ENCODE measurements around the gene RHOC.

RHOC gene

DNA sequence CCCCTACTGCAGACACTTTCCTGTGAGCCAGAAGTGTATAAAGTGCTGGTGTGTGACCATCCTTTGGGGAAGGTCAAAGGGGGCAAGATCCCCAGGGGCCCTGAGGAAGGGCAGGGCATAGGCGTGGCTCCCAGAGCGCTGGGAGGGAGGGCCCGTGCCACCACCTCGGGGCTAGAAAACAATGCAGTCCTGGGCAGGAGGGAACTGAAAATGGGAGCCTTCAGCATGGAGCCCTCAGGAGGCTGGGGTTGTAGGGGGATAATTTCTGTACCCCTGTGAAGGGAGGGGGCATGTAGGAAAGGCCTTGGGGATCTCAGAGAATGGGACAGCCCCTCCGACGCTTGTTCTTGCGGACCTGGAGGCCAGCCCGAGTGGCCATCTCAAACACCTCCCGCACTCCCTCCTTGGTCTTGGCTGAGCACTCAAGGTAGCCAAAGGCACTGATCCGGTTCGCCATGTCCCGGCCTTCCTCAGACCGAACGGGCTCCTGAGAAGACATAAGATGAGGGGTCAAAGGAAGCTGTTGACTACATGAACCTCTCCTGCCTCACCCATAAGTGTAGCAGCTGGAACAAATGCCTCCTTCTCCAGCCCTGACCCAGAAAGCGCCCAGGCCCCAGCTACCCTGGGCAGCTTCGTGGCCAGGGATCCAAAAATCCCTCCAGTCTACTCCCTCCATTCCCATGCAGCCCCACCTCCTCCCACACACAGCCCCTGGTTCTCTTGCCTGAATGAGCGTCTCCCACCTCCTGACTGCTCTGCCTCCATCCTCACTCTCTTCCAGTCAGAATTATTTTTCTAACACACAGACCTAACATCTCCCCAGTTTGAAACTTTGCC, 5.5 kb downstream of the RHOC start:
- ATAC-seq (ENCODE audit: low read depth) (peak; percentile 13), DNase-seq (ENCODE audit: low spot score in 2 of 2) (no peak)
- H3K9me3 Mint-ChIP-seq, result no peaks in the 10 kb centered on the region
- H3K36me3 Mint-ChIP-seq, result no peaks in the 10 kb centered on the region
- H3K4me3 Mint-ChIP-seq, result peak overlapping the region; percentile 59
- peak overlapping the region; percentile 89 for H3K27ac Mint-ChIP-seq
- peaks cover 53% of the 10 kb centered on the region for H3K4me1 Mint-ChIP-seq
- no peaks in the 10 kb centered on the region for H3K27me3 Mint-ChIP-seq

DNA sequence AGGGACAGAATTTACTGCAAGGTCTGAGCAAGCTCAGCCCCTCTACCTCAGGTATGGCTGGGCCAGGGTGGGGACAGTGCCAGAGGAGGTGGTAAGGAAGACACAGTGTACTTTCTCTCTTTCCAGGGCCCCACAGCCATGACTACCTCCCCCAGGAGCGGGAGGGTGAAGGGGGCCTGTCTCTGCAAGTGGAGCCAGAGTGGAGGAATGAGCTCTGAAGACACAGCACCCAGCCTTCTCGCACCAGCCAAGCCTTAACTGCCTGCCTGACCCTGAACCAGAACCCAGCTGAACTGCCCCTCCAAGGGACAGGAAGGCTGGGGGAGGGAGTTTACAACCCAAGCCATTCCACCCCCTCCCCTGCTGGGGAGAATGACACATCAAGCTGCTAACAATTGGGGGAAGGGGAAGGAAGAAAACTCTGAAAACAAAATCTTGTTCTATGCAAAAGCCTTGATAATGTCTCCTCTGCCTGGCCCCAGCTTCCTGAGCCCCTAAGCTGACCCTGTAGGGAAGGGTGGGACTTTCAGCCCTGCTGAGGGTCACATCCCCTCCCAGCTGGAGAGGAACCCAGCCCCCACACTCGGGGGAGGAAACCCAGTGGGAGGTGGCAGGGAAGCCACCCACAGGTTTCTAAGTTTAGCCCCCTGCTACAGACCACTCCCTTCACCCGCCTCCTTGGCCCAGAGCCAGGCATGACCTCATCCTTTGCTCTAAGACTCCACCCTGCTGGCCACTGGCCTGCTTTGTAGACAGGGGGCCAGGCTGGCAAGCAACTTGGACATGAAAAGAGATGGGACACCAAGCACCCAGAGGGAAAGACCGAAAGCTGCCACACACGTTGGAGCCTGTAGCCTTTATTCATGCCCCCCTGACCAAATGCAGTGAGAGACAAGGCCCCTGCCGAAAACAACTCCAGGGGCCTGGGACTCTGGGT, 6.4 kb downstream of the RHOC start:
- no peaks in the 10 kb centered on the region for H3K27me3 Mint-ChIP-seq
- no peaks in the 10 kb centered on the region for H3K9me3 Mint-ChIP-seq
- no peaks in the 10 kb centered on the region for H3K36me3 Mint-ChIP-seq
- peaks cover 47% of the 10 kb centered on the region for H3K4me1 Mint-ChIP-seq
- peak; percentile 79 for ATAC-seq (ENCODE audit: low read depth)
- DNase-seq (ENCODE audit: low spot score in 2 of 2), result peak; percentile 64 to 74
- H3K27ac Mint-ChIP-seq, result peak overlapping the region; percentile 89
- H3K4me3 Mint-ChIP-seq, result peak overlapping the region; percentile 59

DNA sequence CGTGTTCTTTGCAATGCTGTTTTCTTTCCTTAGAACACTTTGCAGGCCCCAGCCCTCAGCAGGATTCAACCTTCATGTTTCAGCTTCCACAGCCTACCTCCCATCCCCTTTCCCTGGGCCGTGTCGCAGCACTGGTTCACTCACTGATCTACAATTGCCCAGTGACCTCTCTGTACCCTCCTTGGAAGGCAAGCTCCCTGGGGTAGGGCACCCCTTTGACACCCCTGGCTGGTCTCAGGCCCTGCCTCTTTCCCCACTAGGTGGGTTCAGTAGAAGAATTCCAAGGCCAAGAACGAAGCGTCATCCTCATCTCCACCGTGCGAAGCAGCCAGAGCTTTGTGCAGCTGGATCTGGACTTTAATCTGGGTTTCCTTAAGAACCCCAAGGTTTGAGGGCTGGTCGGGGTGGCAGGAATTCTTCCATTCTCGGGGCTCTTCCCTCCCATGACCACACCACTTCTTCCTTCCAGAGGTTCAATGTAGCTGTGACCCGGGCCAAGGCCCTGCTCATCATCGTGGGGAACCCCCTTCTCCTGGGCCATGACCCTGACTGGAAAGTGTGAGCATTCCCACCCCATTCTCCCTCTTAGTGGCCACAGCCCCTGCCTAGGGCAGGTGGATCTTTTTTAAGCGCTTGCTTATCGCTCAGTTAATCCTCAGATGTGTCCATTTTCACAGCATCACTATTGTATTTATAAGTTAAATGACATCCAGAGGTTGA, 7.3 kb downstream of the RHOC start:
- H3K27me3 Mint-ChIP-seq, result no peaks in the 10 kb centered on the region
- H3K4me1 Mint-ChIP-seq, result peaks cover 38% of the 10 kb centered on the region
- no peaks in the 10 kb centered on the region for H3K9me3 Mint-ChIP-seq
- ATAC-seq (ENCODE audit: low read depth) (no peak), DNase-seq (ENCODE audit: low spot score in 2 of 2) (no peak)
- no peaks in the 10 kb centered on the region for H3K36me3 Mint-ChIP-seq
- peak overlapping the region; percentile 89 for H3K27ac Mint-ChIP-seq
- H3K4me3 Mint-ChIP-seq, result no peak overlapping the region

DNA sequence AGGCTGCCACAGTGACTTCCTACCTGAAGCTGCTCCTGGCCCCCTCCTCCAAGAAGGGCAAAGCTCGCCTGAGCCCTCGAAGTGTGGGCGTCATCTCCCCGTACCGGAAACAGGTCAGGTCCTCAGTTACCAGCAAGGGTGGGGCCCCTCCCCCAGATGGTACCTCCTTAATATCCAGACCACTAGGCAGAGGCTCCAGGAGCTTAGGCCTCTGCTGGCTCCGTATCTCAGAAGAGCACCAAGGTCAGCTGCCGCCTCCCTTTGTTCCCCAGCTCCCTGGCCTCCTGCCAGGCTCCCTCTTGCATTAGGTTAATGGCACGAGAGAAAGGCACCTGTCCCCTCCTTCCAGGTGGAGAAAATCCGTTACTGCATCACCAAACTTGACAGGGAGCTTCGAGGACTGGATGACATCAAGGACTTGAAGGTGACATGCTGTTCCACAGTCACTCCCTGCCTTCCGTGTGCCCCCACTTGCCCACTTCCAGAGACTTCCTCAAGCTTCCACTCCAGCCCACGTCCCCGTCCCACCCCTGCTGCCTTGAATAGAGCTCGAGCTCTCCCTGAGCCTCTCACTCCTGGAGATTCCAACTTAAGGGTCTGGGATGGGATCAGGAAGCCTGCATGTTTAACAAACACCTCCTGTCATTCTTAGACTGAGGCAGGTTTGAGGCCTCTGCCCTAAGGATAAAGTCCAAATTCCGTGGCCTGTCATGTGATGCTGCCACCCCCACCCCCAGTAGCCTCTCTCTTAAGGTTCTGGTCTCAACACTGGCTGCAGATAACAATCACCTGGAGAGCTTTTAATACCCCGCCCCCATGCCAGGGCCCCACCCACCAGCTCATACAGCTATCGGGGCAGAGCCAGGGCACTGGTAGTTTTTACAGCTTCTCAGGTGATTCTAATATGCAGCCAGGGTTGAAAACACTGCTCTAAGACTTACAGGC, 8.3 kb downstream of the RHOC start:
- no peak for ATAC-seq (ENCODE audit: low read depth)
- Mint-ChIP-seq H3K27ac (peak overlapping the region; percentile 89), H3K4me1 (peaks cover 38% of the 10 kb centered on the region), H3K4me3 (no peak overlapping the region), H3K36me3 (no peaks in the 10 kb centered on the region), H3K27me3 (no peaks in the 10 kb centered on the region), H3K9me3 (no peaks in the 10 kb centered on the region)
- no peak for DNase-seq (ENCODE audit: low spot score in 2 of 2)

DNA sequence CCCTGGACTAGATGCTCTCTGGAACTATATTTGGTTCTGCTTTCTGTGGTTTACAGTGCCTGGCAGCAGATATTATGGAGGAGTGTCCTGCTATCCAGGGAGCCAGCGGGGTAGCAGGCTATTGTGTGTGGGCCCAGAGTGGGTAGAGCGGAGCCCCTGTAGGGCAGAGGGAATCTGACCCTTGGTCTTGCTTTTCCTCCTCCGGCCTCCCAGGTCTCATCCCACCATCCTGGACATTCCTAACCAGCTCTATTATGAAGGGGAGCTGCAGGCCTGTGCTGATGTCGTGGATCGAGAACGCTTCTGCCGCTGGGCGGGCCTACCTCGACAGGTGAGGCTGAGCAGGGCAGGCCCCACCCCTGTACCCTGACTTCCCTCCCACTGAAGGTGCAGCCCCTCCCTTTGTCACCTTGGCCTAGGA, 9.1 kb downstream of the RHOC start:
- DNase-seq (ENCODE audit: low spot score in 2 of 2) (no peak), ATAC-seq (ENCODE audit: low read depth) (no peak)
- Mint-ChIP-seq H3K4me3 (no peak overlapping the region), H3K9me3 (no peaks in the 10 kb centered on the region), H3K27ac (no peak overlapping the region), H3K27me3 (no peaks in the 10 kb centered on the region), H3K36me3 (peaks cover under 1% of the 10 kb centered on the region), H3K4me1 (peaks cover 38% of the 10 kb centered on the region)

DNA sequence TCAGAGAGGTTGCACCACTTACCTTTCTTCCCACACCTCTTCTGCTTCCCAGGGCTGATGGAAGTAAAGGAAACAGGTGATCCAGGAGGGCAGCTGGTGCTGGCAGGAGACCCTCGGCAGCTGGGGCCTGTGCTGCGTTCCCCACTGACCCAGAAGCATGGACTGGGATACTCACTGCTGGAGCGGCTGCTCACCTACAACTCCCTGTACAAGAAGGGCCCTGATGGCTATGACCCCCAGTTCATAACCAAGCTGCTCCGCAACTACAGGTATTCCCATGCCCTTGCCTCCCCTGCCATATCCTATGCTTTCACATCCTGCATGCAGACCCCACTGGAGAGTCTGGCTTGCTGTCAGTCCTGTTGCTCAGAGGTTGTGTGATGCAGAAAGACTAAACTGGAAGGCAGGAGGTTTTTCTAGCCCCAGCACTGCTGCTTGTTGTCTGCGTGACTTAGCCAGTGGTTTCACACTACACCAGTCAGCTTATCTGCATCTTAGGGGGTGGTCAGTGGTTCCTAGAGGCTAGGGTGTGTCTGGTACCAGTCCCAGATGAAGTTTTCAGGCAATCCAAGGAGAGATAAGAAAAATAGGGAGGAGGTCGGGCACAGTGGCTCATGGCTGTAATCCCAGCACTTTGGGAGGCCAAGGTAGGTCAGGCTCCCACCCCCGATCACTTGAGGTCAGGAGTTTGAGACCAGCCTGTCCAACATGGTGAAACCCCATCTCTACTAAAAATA, 10.2 kb downstream of the RHOC start:
- no peaks in the 10 kb centered on the region for H3K27me3 Mint-ChIP-seq
- ATAC-seq (ENCODE audit: low read depth) (no peak), DNase-seq (ENCODE audit: low spot score in 2 of 2) (no peak)
- H3K4me1 Mint-ChIP-seq, result peaks cover 30% of the 10 kb centered on the region
- no peaks in the 10 kb centered on the region for H3K9me3 Mint-ChIP-seq
- no peak overlapping the region for H3K27ac Mint-ChIP-seq
- H3K36me3 Mint-ChIP-seq, result peaks cover 3% of the 10 kb centered on the region
- H3K4me3 Mint-ChIP-seq, result no peak overlapping the region

DNA sequence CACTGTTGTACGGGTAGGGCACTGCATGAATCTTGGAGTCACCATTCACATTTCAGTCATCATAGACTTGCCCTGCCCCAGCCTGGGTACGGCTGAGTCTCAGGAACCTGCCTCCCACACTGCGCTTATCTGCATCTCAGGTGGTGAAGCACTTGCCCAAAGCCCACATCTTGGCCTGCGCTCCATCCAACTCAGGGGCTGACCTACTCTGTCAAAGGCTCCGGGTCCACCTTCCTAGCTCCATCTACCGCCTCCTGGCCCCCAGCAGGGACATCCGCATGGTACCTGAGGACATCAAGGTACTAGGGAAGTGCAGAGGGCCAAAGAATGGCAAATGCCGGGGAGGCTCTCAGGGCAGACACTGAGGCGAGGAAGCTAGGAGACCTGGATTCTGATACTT, 11.7 kb downstream of the RHOC start:
- H3K9me3 Mint-ChIP-seq, result no peaks in the 10 kb centered on the region
- no peak overlapping the region for H3K4me3 Mint-ChIP-seq
- H3K4me1 Mint-ChIP-seq, result peaks cover 17% of the 10 kb centered on the region
- peaks cover 6% of the 10 kb centered on the region for H3K36me3 Mint-ChIP-seq
- DNase-seq (ENCODE audit: low spot score in 2 of 2) (no peak), ATAC-seq (ENCODE audit: low read depth) (no peak)
- no peak overlapping the region for H3K27ac Mint-ChIP-seq
- H3K27me3 Mint-ChIP-seq, result no peaks in the 10 kb centered on the region

DNA sequence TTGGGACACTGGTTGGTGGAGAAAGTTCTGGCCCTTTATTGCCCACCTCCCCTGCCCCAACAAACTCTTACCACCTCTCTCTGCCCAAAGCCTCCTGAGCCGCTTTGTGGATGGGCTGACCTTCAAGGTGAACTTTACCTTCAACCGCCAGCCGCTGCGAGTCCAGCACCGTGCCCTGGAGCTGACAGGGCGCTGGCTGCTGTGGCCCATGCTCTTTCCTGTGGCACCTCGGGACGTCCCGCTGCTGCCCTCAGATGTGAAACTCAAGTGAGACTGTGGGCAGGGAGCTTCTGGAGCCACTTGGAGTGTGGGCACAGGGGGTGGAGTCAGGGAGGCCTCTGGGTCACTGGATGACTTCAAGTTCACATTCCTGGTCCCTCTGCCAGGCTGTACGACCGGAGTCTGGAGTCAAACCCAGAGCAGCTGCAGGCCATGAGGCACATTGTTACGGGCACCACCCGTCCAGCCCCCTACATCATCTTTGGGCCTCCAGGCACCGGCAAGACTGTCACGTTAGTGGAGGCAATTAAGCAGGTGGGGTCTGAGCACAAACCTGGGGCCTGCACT, 12.5 kb downstream of the RHOC start:
- Mint-ChIP-seq H3K27ac (no peak overlapping the region), H3K27me3 (no peaks in the 10 kb centered on the region)
- no peak for ATAC-seq (ENCODE audit: low read depth)

DNA sequence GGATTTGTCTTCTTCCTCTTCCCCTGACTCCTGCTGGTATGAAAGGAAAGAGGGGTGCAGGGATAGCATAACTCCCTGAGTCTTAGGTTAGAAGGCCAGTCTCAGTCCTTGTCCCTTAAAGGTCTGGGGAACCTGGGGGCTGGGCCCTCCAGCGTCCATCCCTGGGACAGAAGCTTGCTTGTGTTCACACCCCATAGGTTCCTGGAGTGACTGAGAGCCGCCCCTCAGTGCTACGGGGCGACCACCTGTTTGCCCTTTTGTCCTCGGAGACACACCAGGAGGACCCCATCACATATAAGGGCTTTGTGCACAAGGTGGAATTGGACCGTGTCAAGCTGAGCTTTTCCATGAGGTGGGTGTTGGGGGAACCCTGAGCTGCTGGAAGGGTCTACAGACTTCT, 13.1 kb downstream of the RHOC start:
- H3K9me3 Mint-ChIP-seq, result no peaks in the 10 kb centered on the region
- no peak overlapping the region for H3K4me3 Mint-ChIP-seq
- H3K27me3 Mint-ChIP-seq, result no peaks in the 10 kb centered on the region
- peaks cover 3% of the 10 kb centered on the region for H3K4me1 Mint-ChIP-seq
- no peak overlapping the region for H3K27ac Mint-ChIP-seq
- no peak for DNase-seq (ENCODE audit: low spot score in 2 of 2)
- no peak for ATAC-seq (ENCODE audit: low read depth)
- H3K36me3 Mint-ChIP-seq, result peaks cover 8% of the 10 kb centered on the region

More for the DNA sequence above, 12.5 kb downstream of the RHOC start:
- no peak overlapping the region for H3K4me3 Mint-ChIP-seq
- peaks cover 6% of the 10 kb centered on the region for H3K36me3 Mint-ChIP-seq
- no peaks in the 10 kb centered on the region for H3K9me3 Mint-ChIP-seq
- no peak for DNase-seq (ENCODE audit: low spot score in 2 of 2)
- H3K4me1 Mint-ChIP-seq, result peaks cover 9% of the 10 kb centered on the region

DNA sequence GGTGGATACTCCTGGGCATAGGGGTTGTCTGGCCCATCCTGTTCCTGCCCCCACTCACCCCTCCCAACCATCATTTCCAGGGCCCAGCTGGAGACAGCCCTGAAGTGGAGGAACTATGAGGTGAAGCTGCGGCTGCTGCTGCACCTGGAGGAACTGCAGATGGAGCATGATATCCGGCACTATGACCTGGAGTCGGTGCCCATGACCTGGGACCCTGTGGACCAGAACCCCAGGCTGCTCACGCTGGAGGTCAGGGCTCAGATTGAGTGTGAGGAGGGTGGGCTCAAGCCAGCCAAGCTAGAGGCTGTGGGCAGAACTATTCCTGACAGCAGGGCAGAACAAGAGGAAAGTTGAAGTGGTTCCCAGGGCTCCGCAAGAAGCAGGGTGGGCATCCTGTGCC, 14.2 kb downstream of the RHOC start:
- no peaks in the 10 kb centered on the region for H3K9me3 Mint-ChIP-seq
- no peaks in the 10 kb centered on the region for H3K4me1 Mint-ChIP-seq
- H3K27me3 Mint-ChIP-seq, result no peaks in the 10 kb centered on the region
- no peak overlapping the region for H3K27ac Mint-ChIP-seq
- no peak for DNase-seq (ENCODE audit: low spot score in 2 of 2)
- no peak overlapping the region for H3K4me3 Mint-ChIP-seq
- H3K36me3 Mint-ChIP-seq, result peaks cover 9% of the 10 kb centered on the region
- ATAC-seq (ENCODE audit: low read depth), result no peak

DNA sequence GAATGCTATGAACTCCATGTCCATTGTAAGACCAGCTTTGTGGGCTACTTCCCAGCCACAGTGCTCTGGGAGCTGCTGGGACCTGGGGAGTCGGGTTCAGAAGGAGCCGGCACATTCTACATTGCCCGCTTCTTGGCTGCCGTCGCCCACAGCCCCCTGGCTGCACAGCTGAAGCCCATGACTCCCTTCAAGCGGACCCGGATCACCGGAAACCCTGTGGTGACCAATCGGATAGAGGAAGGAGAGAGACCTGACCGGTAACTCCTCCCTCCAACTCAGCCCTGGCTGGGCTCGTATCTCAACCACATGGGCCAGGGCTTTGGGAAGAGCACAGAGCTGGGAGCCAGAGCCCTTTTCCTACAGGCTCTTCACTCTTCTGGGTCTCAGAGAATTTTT, 17.1 kb downstream of the RHOC start:
- peaks cover 8% of the 10 kb centered on the region for H3K4me1 Mint-ChIP-seq
- peaks cover 9% of the 10 kb centered on the region for H3K36me3 Mint-ChIP-seq
- H3K27me3 Mint-ChIP-seq, result no peaks in the 10 kb centered on the region
- ATAC-seq (ENCODE audit: low read depth) (no peak), DNase-seq (ENCODE audit: low spot score in 2 of 2) (no peak)
- H3K27ac Mint-ChIP-seq, result no peak overlapping the region
- no peak overlapping the region for H3K4me3 Mint-ChIP-seq
- H3K9me3 Mint-ChIP-seq, result no peaks in the 10 kb centered on the region

DNA sequence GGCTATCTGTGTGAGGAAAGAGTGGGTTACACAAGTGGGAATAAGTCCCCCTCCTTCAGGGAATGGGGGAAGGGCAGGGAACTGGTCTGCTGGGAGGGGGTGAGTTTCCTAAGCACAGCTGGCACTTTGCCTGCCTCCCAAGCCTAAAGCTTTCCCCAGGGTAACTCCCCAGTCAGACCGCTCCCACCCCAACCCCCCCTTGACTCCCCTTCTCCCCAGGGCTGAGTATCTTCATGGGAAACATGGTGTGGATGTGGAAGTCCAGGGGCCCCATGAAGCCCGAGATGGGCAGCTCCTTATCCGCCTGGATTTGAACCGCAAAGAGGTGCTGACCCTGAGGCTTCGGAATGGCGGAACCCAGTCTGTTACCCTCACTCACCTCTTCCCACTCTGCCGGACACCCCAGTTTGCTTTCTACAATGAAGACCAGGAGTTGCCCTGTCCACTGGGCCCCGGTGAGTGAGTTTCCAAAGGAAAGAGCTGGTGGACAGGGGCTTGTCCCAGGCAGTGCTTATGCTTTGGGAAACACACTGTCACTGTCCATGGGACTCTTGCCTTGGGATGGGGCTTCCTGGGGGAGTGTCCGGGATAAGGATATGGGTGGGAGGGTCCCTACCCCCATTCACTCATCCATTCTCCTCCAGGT, 17.6 kb downstream of the RHOC start:
- Mint-ChIP-seq H3K27me3 (no peaks in the 10 kb centered on the region), H3K9me3 (no peaks in the 10 kb centered on the region), H3K36me3 (peaks cover 9% of the 10 kb centered on the region), H3K4me1 (peaks cover 8% of the 10 kb centered on the region), H3K4me3 (no peak overlapping the region), H3K27ac (peak overlapping the region; percentile 60)
- ATAC-seq (ENCODE audit: low read depth), result no peak
- DNase-seq (ENCODE audit: low spot score in 2 of 2), result no peak
